GM12874 (cell line): Measurements from ENCODE around the gene RBBP8NL.

Source experiments
- CTCF ChIP-seq: IDR thresholded peaks from 2 replicates; pipeline ENCODE4 v1.5.1; 2011; ENCODE audit warnings: low read depth, mild to moderate bottlenecking, control low read depth, low read length, moderate library complexity; ENCODE audit not compliant: insufficient read depth

Gene RBBP8NL

GRCh38 chr20:62472941-62473585 is 45.7 kb upstream of the RBBP8NL start:
- TF ChIP-seq CTCF: no peak

- TF ChIP-seq CTCF: no peak
These were observed 45.0 kb upstream of the RBBP8NL start for GRCh38 chr20:62472138-62472940.

GRCh38 chr20:62470459-62470858 is 43.1 kb upstream of the RBBP8NL start:
- TF ChIP-seq CTCF: no peak

- TF ChIP-seq CTCF: no peak
These were observed 42.7 kb upstream of the RBBP8NL start for GRCh38 chr20:62470001-62470400.

- TF ChIP-seq CTCF: no peak
These were observed 42.0 kb upstream of the RBBP8NL start for GRCh38 chr20:62469352-62469751.

GRCh38 chr20:62466806-62467537 is 39.6 kb upstream of the RBBP8NL start:
- TF ChIP-seq CTCF: no peak

GRCh38 chr20:62466072-62466760 is 38.9 kb upstream of the RBBP8NL start:
- TF ChIP-seq CTCF: no peak
